GM12891 (cell line): Measurements from ENCODE around the gene TTC28.

ENCODE experiments used
- POLR2AphosphoS5 ChIP-seq: IDR thresholded peaks from 2 replicates; pipeline ENCODE4 v1.6.1; 2011; ENCODE audit warnings: low read depth, low read length, control low read depth
- SPI1 ChIP-seq: IDR thresholded peaks from 2 replicates; pipeline ENCODE4 v1.6.1; 2011; ENCODE audit warnings: low read depth, low read length, control low read depth

GRCh38 chr22:27991586-27992293 lies 687.9 kb downstream of the TTC28 start:
- no peak for TF ChIP-seq POLR2AphosphoS5
- no peak for TF ChIP-seq SPI1
